Gastroesophageal sphincter (tissue), 3 donors: ENCODE results near the gene INSYN2A.

Experiments
- CTCF ChIP-seq, 4 experiments: fragments of 200-600 bp in 2 of 4; fragments of 450-650 bp in 2 of 4; sonication (generic) in 1 of 4; IDR thresholded peaks; one replicate each; pipeline ENCODE4 v1.5.1; 2017 to 2019; ENCODE audit warnings: antibody characterized with exemption in 4 of 4, mild to moderate bottlenecking in 2 of 4, moderate library complexity in 2 of 4
- EP300 ChIP-seq: sonication (generic); formaldehyde crosslinking; IDR thresholded peaks from one replicate; pipeline ENCODE4 v1.6.1; 2017; ENCODE audit warnings: antibody characterized with exemption, mild to moderate bottlenecking
- POLR2A ChIP-seq, 2 donors: fragments of 450-650 bp; IDR thresholded peaks; one replicate each; pipeline ENCODE4 v1.6.1; 2017; ENCODE audit warnings: antibody characterized with exemption in 2 of 2, mild to moderate bottlenecking in 2 of 2, moderate library complexity in 1 of 2
- POLR2AphosphoS5 ChIP-seq: sonication (generic); formaldehyde crosslinking; IDR thresholded peaks from one replicate; pipeline ENCODE4 v1.6.1; 2017; ENCODE audit warnings: antibody characterized with exemption

GRCh38 chr10:127190427-127190826 is 6.0 kb downstream of the INSYN2A start:
- TF ChIP-seq CTCF (IDR thresholded peaks at IDR 0.05), result no peak
- TF ChIP-seq POLR2A (IDR thresholded peaks at IDR 0.05), result no peak
- no peak for TF ChIP-seq EP300
- no peak for TF ChIP-seq POLR2AphosphoS5
